GM21786 (cell line): ENCODE data around the gene PRKRIP1.
"Not testable (repeated sequence)": the region's sequence is repeated elsewhere in the genome, so short reads cannot be mapped to it uniquely, and the experiment has no call there.

Experiments used
- ATAC-seq: cut with Tn5 transposase; IDR thresholded peaks from one replicate; pipeline ENCODE4 v1.9.1; 2021; ENCODE audit not compliant: unreplicated experiment

The PRKRIP1 gene

GRCh38 chr7:102403563-102403962, 7.4 kb downstream of the PRKRIP1 start:
- ATAC-seq = no peak

- ATAC-seq = peak; percentile 77
Measured at GRCh38 chr7:102404005-102404861, 8.1 kb downstream of the PRKRIP1 start.

GRCh38 chr7:102404862-102405188, 8.7 kb downstream of the PRKRIP1 start:
- not testable (repeated sequence) for ATAC-seq

GRCh38 chr7:102407910-102408309, 11.7 kb downstream of the PRKRIP1 start:
- ATAC-seq = no peak

GRCh38 chr7:102408530-102408929, 12.4 kb downstream of the PRKRIP1 start:
- peak; percentile 57 for ATAC-seq

- ATAC-seq = no peak
Measured at GRCh38 chr7:102409340-102409739, 13.2 kb downstream of the PRKRIP1 start.

GRCh38 chr7:102410123-102410522, 14.0 kb downstream of the PRKRIP1 start:
- ATAC-seq = no peak

GRCh38 chr7:102410918-102411317, 14.8 kb downstream of the PRKRIP1 start:
- ATAC-seq = no peak

GRCh38 chr7:102412548-102412947, 16.4 kb downstream of the PRKRIP1 start:
- ATAC-seq = no peak

GRCh38 chr7:102413091-102413490, 16.9 kb downstream of the PRKRIP1 start:
- no peak for ATAC-seq

- ATAC-seq = no peak
Measured at GRCh38 chr7:102413611-102414010, 17.4 kb downstream of the PRKRIP1 start.

GRCh38 chr7:102415685-102416225, 19.6 kb downstream of the PRKRIP1 start:
- no peak for ATAC-seq

GRCh38 chr7:102416406-102416805, 20.2 kb downstream of the PRKRIP1 start:
- no peak for ATAC-seq

- no peak for ATAC-seq
Measured at GRCh38 chr7:102417105-102417504, 20.9 kb downstream of the PRKRIP1 start.

GRCh38 chr7:102418592-102418991, 22.4 kb downstream of the PRKRIP1 start:
- no peak for ATAC-seq

- no peak for ATAC-seq
Measured at GRCh38 chr7:102421706-102422240, 25.6 kb downstream of the PRKRIP1 start.

GRCh38 chr7:102424129-102424551, 28.0 kb downstream of the PRKRIP1 start:
- no peak for ATAC-seq

GRCh38 chr7:102424787-102425218, 28.6 kb downstream of the PRKRIP1 start:
- ATAC-seq = peak; percentile 30

GRCh38 chr7:102425639-102426267, 29.6 kb downstream of the PRKRIP1 start:
- ATAC-seq = peak; percentile 60

GRCh38 chr7:102426268-102427018, 30.3 kb downstream of the PRKRIP1 start:
- ATAC-seq = peak; percentile 58

- no peak for ATAC-seq
Measured at GRCh38 chr7:102427019-102427405, 30.8 kb downstream of the PRKRIP1 start.
